ENCODE data around the gene EFNA5.
"Not testable (repeated sequence)": the region's sequence is repeated elsewhere in the genome, so short reads cannot be mapped to it uniquely, and the experiment has no call there.

EFNA5 gene

GRCh38 chr5:107352576-107352975, 318.2 kb downstream of the EFNA5 start:
- no peak for DNase-seq

GRCh38 chr5:107346580-107346979, 324.2 kb downstream of the EFNA5 start:
- DNase-seq, result not testable (repeated sequence)

- DNase-seq, result no peak
Observed at GRCh38 chr5:107342371-107342770, 328.4 kb downstream of the EFNA5 start.

GRCh38 chr5:107341376-107342084, 329.2 kb downstream of the EFNA5 start:
- no peak for DNase-seq

GRCh38 chr5:107340631-107341030, 330.1 kb downstream of the EFNA5 start:
- DNase-seq, result no peak

- DNase-seq, result no peak
Observed at GRCh38 chr5:107338335-107338734, 332.4 kb downstream of the EFNA5 start.

- DNase-seq, result no peak
Observed at GRCh38 chr5:107337281-107337680, 333.5 kb downstream of the EFNA5 start.

- DNase-seq, result no peak
Observed at GRCh38 chr5:107331882-107332281, 338.9 kb downstream of the EFNA5 start.

- DNase-seq, result no peak
Observed at GRCh38 chr5:107331312-107331711, 339.4 kb downstream of the EFNA5 start.

- no peak for DNase-seq
Observed at GRCh38 chr5:107330903-107331302, 339.8 kb downstream of the EFNA5 start.

GRCh38 chr5:107329850-107330249, 340.9 kb downstream of the EFNA5 start:
- DNase-seq, result no peak
